Sciatic nerve (tissue), 2 donors: ENCODE results near the gene NRCAM. TPM values are rescaled to one million over a fixed set of nuclear protein-coding genes. Genes with fewer than 3 reads are reported as not detected.
"Not testable (repeated sequence)": the region's sequence is repeated elsewhere in the genome, so short reads cannot be mapped to it uniquely, and the experiment has no call there.

Experiments
- ATAC-seq: fragments of 200-7000 bp; cut with Tn5 transposase; one replicate; pipeline ENCODE4 v1.9.1; 2020; ENCODE audit warnings: mild to moderate bottlenecking, moderate library complexity
- DNase-seq: peaks from one replicate; pipeline ENCODE4 v3.0.0-alpha.2; 2020; ENCODE audit warnings: low spot score
- intact Hi-C: fragments of 100-400 bp; cut with DNase I; formaldehyde crosslinking; loops from one replicate; pipeline ENCODE4 v1.14.2; 2022
- total RNA-seq: library from RNA; stranded (reverse); fragmentation: NEBNext Ultra II Directional; extraction: Animal tissue kit (Norgen Biotek cat#: 25700); gene quantifications from one replicate; pipeline ENCODE4 v1.2.1, GENCODE V29; 2021
- donor health status: DM: no; HTN: no; CAD: no.
- donor health status: DM: no; HTN: no; CAD: no.

The NRCAM gene
- total RNA-seq = 17.4 TPM

- intact Hi-C loops = no loop called here
- peak; percentile 60 for DNase-seq
- ATAC-seq = peak; percentile 19
These were observed at the start of gene NRCAM for GRCh38 chr7:108455998-108456677. TSS of gene NRCAM (minus strand) at chr7:108456436. CDS start at chr7:108240064, 216,372 bp downstream.

- ATAC-seq, DNase-seq, intact Hi-C loops: not testable (repeated sequence)
These were observed 48.3 kb upstream of the NRCAM start for GRCh38 chr7:108504576-108504975.

- DNase-seq (no peak), ATAC-seq (no peak)
- intact Hi-C loops = no loop called here
These were observed 47.1 kb upstream of the NRCAM start for GRCh38 chr7:108503112-108504026.

- intact Hi-C loops = loop anchor here (10.0 kb wide), 1 partner anchor 315 kb away; no protein-coding TSS in a partner anchor
- DNase-seq (no peak), ATAC-seq (no peak)
These were observed 43.3 kb upstream of the NRCAM start for GRCh38 chr7:108499566-108499965.

- no peak for DNase-seq
- ATAC-seq = no peak
- intact Hi-C loops = loop anchor here (10.0 kb wide), 1 partner anchor 314 kb away; no protein-coding TSS in a partner anchor
These were observed 42.2 kb upstream of the NRCAM start for GRCh38 chr7:108498481-108498880.

- intact Hi-C loops = loop anchor here (10.0 kb wide), 1 partner anchor 312 kb away; no protein-coding TSS in a partner anchor
- ATAC-seq = peak; percentile 50
- no peak for DNase-seq
These were observed 41.0 kb upstream of the NRCAM start for GRCh38 chr7:108497082-108497725.

- ATAC-seq (no peak), DNase-seq (no peak)
- intact Hi-C loops = loop anchor here (10.0 kb wide), 1 partner anchor 308 kb away; no protein-coding TSS in a partner anchor
These were observed 36.5 kb upstream of the NRCAM start for GRCh38 chr7:108492742-108493141.

- no peak for DNase-seq
- intact Hi-C loops = no loop called here
- no peak for ATAC-seq
These were observed 32.7 kb upstream of the NRCAM start for GRCh38 chr7:108488768-108489538.

- ATAC-seq = no peak
- DNase-seq = no peak
- intact Hi-C loops = no loop called here
These were observed 31.4 kb upstream of the NRCAM start for GRCh38 chr7:108487646-108488045.

- intact Hi-C loops = no loop called here
- ATAC-seq (no peak), DNase-seq (no peak)
These were observed 30.2 kb upstream of the NRCAM start for GRCh38 chr7:108486291-108486966.

GRCh38 chr7:108484137-108484536 is 27.9 kb upstream of the NRCAM start:
- intact Hi-C loops = no loop called here
- no peak for ATAC-seq
- DNase-seq = no peak

GRCh38 chr7:108480311-108480710 is 24.1 kb upstream of the NRCAM start:
- no peak for ATAC-seq
- intact Hi-C loops = no loop called here
- no peak for DNase-seq

- intact Hi-C loops = no loop called here
- ATAC-seq (no peak), DNase-seq (no peak)
These were observed 23.5 kb upstream of the NRCAM start for GRCh38 chr7:108479751-108480150.

- ATAC-seq (no peak), DNase-seq (no peak)
- intact Hi-C loops = no loop called here
These were observed 22.9 kb upstream of the NRCAM start for GRCh38 chr7:108479118-108479517.

GRCh38 chr7:108468246-108468645 is 12.0 kb upstream of the NRCAM start:
- no peak for ATAC-seq

GRCh38 chr7:108467391-108467790 is 11.2 kb upstream of the NRCAM start:
- DNase-seq = no peak
- no peak for ATAC-seq
- intact Hi-C loops = no loop called here

More at GRCh38 chr7:108468246-108468645, 12.0 kb upstream of the NRCAM start:
- intact Hi-C loops = no loop called here
- no peak for DNase-seq

- ATAC-seq, intact Hi-C loops, DNase-seq: not testable (repeated sequence)
These were observed 10.1 kb upstream of the NRCAM start for GRCh38 chr7:108466322-108466721.

- intact Hi-C loops = no loop called here
- ATAC-seq = no peak
- DNase-seq = no peak
These were observed 8.5 kb upstream of the NRCAM start for GRCh38 chr7:108464743-108465142.
